ENCODE data around the gene PRX. TPM values are rescaled to one million over a fixed set of nuclear protein-coding genes. Genes with fewer than 3 reads are reported as not detected.
A peak's percentile ranks its signal among the peaks of the same experiment; 100 is the strongest.

The PRX gene
- total and polyA plus RNA-seq, 2 donors from 2014 or later = 4.5 to 12.6 TPM

- no peaks in the 10 kb centered on the region for H3K4me1 ChIP-seq (ENCODE audit: control insufficient read depth in 2 of 3, insufficient read depth in 2 of 3, low read depth in 1 of 3, low read length in 3 of 3)
- no peak overlapping the region for H3K4me3 ChIP-seq (ENCODE audit: low read length in 3 of 3)
- H3K27ac ChIP-seq (ENCODE audit: low read depth in 2 of 2, low read length in 2 of 2) = no peak overlapping the region
- FAIRE-seq (no peak), DNase-seq (no peak)
- intact Hi-C loops (cut with DNase I) = no loop called here
- no peaks in the 10 kb centered on the region for H3K9me3 ChIP-seq (ENCODE audit: control insufficient read depth in 2 of 3, insufficient read depth in 1 of 3, low read length in 3 of 3)
- no peak overlapping the region for H3K9ac ChIP-seq (ENCODE audit: low read length in 3 of 3)
- no peak for TF ChIP-seq CTCF (IDR thresholded peaks at IDR 0.05; ENCODE audit: borderline replicate concordance, extremely low read depth, insufficient read depth)
- H3K36me3 ChIP-seq (ENCODE audit: control insufficient read depth in 2 of 3, insufficient read depth in 3 of 3, low read length in 3 of 3) = peaks cover 3 to 12% (median 3%) of the 10 kb centered on the region in 3 donors
- no peaks in the 10 kb centered on the region for H3K27me3 ChIP-seq (ENCODE audit: control insufficient read depth, insufficient read depth, low read length)
Measured at GRCh38 chr19:40367577-40368434, 45.4 kb downstream of the PRX start.

- H3K36me3 ChIP-seq (ENCODE audit: control insufficient read depth in 2 of 3, insufficient read depth in 3 of 3, low read length in 3 of 3) = peaks cover 0 to 6% (median 0%) of the 10 kb centered on the region in 3 donors
- no peak overlapping the region for H3K9ac ChIP-seq (ENCODE audit: low read length in 3 of 3)
- no peaks in the 10 kb centered on the region for H3K4me1 ChIP-seq (ENCODE audit: control insufficient read depth in 2 of 3, insufficient read depth in 2 of 3, low read depth in 1 of 3, low read length in 3 of 3)
- no peak overlapping the region for H3K27ac ChIP-seq (ENCODE audit: low read depth in 2 of 2, low read length in 2 of 2)
- H3K27me3 ChIP-seq (ENCODE audit: control insufficient read depth, insufficient read depth, low read length) = no peaks in the 10 kb centered on the region
- no peak overlapping the region for H3K4me3 ChIP-seq (ENCODE audit: low read length in 3 of 3)
- no peaks in the 10 kb centered on the region for H3K9me3 ChIP-seq (ENCODE audit: control insufficient read depth in 2 of 3, insufficient read depth in 1 of 3, low read length in 3 of 3)
- intact Hi-C loops (cut with DNase I) = no loop called here
- DNase-seq (peak; percentile 71 to 87 (median 77)), FAIRE-seq (no peak)
- TF ChIP-seq CTCF (IDR thresholded peaks at IDR 0.05; ENCODE audit: borderline replicate concordance, extremely low read depth, insufficient read depth) = no peak
Measured at GRCh38 chr19:40366697-40367561, 46.2 kb downstream of the PRX start.

- FAIRE-seq (no peak), DNase-seq (peak; percentile 88 to 98 (median 95))
- peak overlapping the region in 2 of 3 donors; percentile 46 to 54 for H3K9ac ChIP-seq (ENCODE audit: low read length in 3 of 3)
- no peaks in the 10 kb centered on the region for H3K36me3 ChIP-seq (ENCODE audit: control insufficient read depth in 2 of 3, insufficient read depth in 3 of 3, low read length in 3 of 3)
- no peaks in the 10 kb centered on the region for H3K4me1 ChIP-seq (ENCODE audit: control insufficient read depth in 2 of 3, insufficient read depth in 2 of 3, low read depth in 1 of 3, low read length in 3 of 3)
- H3K27me3 ChIP-seq (ENCODE audit: control insufficient read depth, insufficient read depth, low read length) = no peaks in the 10 kb centered on the region
- intact Hi-C loops (cut with DNase I) = no loop called here
- H3K9me3 ChIP-seq (ENCODE audit: control insufficient read depth in 2 of 3, insufficient read depth in 1 of 3, low read length in 3 of 3) = no peaks in the 10 kb centered on the region
- H3K4me3 ChIP-seq (ENCODE audit: low read length in 3 of 3) = peak overlapping the region; percentile 1 to 77 (median 43)
- TF ChIP-seq CTCF (IDR thresholded peaks at IDR 0.05; ENCODE audit: borderline replicate concordance, extremely low read depth, insufficient read depth) = no peak
- no peak overlapping the region for H3K27ac ChIP-seq (ENCODE audit: low read depth in 2 of 2, low read length in 2 of 2)
Measured at GRCh38 chr19:40365613-40366401, 47.4 kb downstream of the PRX start.
